Tibial artery (tissue), 4 donors: ENCODE data around the gene PRAMEF7.
"Not testable (repeated sequence)": the region's sequence is repeated elsewhere in the genome, so short reads cannot be mapped to it uniquely, and the experiment has no call there.

Experiments
- DNase-seq, 2 donors: peaks; one replicate each; pipeline ENCODE4 v3.0.0-alpha.2; 2019
- H3K27ac ChIP-seq, 2 donors: fragments of 200-600 bp; sonication (generic) in 1 of 2; 1 replicate in 1 of 2; 2 replicates in 1 of 2; pipeline ENCODE4 v1.5.1; 2018 to 2019; ENCODE audit warnings: mild to moderate bottlenecking in 1 of 2
- H3K27me3 ChIP-seq, 2 donors: fragments of 200-600 bp; sonication (generic) in 1 of 2; one replicate each; pipeline versions ENCODE4 v1.5.1 to v1.6.0; 2016 to 2019
- H3K36me3 ChIP-seq, 3 donors: fragments of 200-600 bp; sonication (generic) in 2 of 3; one replicate each; pipeline ENCODE4 v1.5.1; 2016 to 2019; ENCODE audit warnings: mild to moderate bottlenecking in 2 of 3
- H3K4me1 ChIP-seq, 4 donors: fragments of 200-600 bp; sonication (generic) in 2 of 4; 1 replicate in 3 of 4; 2 replicates in 1 of 4; pipeline ENCODE4 v1.5.1; 2016 to 2019
- H3K4me3 ChIP-seq, 2 donors: fragments of 200-600 bp; sonication (generic) in 1 of 2; 1 replicate in 1 of 2; 2 replicates in 1 of 2; pipeline ENCODE4 v1.5.1; 2018 to 2019; ENCODE audit warnings: mild to moderate bottlenecking in 2 of 2
- H3K9me3 ChIP-seq, 3 donors: fragments of 200-600 bp; sonication (generic) in 1 of 3; one replicate each; pipeline ENCODE4 v1.5.1; 2016 to 2019
- intact Hi-C: fragments of 100-400 bp; cut with DNase I; formaldehyde crosslinking; loops from one replicate; pipeline ENCODE4 v1.15.0; 2023; ENCODE audit warnings: low total_unique reads

The PRAMEF7 gene

GRCh38 chr1:12916310-12916709 is at the start of gene PRAMEF7:
Gene PRAMEF7 (plus strand): TSS chr1:12916610. CDS start chr1:12917693, 1,083 bp downstream.
- intact Hi-C loops, H3K36me3 ChIP-seq, H3K9me3 ChIP-seq, H3K4me1 ChIP-seq, H3K27ac ChIP-seq, DNase-seq, H3K27me3 ChIP-seq, H3K4me3 ChIP-seq: not testable (repeated sequence)

DNA sequence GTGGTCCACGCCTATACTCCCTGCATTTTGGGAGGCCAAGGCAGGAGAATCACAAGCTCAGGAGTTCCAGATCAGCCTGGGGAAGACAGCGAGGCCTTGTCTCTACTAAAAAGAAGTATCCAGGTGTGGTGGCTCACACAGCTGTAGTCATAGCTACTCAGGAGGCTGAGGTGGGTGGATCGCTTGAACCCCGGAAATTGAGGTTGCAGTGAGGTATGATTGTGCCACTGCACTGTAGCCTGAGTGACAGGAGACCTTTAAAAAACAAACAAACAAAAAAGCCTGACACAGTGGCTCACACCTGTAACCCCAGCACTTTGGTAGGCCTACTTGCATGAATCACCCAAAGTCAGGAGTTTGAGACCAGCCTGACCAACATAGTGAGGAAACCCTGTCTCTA is 38.0 kb upstream of the PRAMEF7 start:
- H3K36me3 ChIP-seq, H3K9me3 ChIP-seq, H3K4me1 ChIP-seq, H3K27me3 ChIP-seq, H3K27ac ChIP-seq, H3K4me3 ChIP-seq, intact Hi-C loops, DNase-seq: not testable (repeated sequence)

DNA sequence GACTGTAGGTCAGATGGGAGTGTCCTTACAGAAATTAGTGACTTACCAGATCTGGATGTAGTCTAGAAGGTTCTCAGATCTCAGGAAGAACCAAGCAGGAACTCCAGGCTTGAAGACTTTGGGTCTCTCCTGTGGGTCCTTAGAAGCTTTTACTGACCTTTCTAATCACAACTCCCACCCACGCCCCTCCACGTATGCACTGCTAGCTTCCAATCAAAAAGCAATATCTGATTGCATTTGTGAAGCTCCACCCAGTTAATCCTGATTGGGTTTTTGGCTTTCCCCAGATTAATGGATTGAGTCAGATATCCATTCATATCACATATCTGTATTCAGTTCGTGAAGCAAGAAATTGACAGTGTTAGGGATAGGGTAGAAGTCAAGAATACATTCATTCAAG is 30.3 kb upstream of the PRAMEF7 start, which contains the start of gene PRAMEF4:
TSS of gene PRAMEF4 (minus strand) at position 101 of the 400 bp plus-strand sequence. CDS start 2,807 bp downstream, outside the sequence.
- DNase-seq, H3K27ac ChIP-seq, H3K27me3 ChIP-seq, H3K4me3 ChIP-seq, H3K4me1 ChIP-seq, H3K9me3 ChIP-seq, intact Hi-C loops, H3K36me3 ChIP-seq: not testable (repeated sequence)

- intact Hi-C loops, H3K27ac ChIP-seq: not testable (repeated sequence)
Observed at GRCh38 chr1:12898170-12898569, 18.2 kb upstream of the PRAMEF7 start, which contains the start of gene PRAMEF10. Gene PRAMEF10 (minus strand): TSS chr1:12898270. CDS start chr1:12895847, 2,423 bp downstream.

DNA sequence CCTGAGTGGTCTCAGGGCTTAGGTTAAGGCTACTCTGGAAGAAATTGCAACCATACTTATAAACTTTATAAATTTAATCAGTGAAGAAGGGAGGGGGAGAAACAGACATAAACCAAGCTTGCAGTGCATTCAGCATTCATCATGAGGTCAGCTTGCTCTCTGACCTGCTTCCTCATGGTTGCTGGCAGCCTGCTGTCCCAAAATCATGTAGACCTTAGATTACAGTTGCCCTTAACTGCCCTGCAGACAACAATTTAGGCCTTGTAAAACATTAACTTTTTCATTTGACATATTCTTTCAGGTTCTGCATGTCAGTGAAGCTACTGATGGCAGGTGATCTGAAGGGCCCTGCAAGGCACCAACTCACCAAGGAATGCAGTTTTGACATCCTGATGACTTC is 17.2 kb upstream of the PRAMEF7 start:
- DNase-seq, H3K36me3 ChIP-seq, intact Hi-C loops, H3K9me3 ChIP-seq, H3K4me1 ChIP-seq, H3K27ac ChIP-seq, H3K27me3 ChIP-seq, H3K4me3 ChIP-seq: not testable (repeated sequence)

More at GRCh38 chr1:12898170-12898569, 18.2 kb upstream of the PRAMEF7 start, which contains the start of gene PRAMEF10:
- not testable (repeated sequence) for H3K36me3 ChIP-seq, H3K9me3 ChIP-seq, H3K4me3 ChIP-seq, H3K4me1 ChIP-seq, H3K27me3 ChIP-seq, DNase-seq

GRCh38 chr1:12903793-12904572 is 12.4 kb upstream of the PRAMEF7 start:
- H3K36me3 ChIP-seq, H3K27me3 ChIP-seq, DNase-seq, H3K27ac ChIP-seq, H3K4me1 ChIP-seq, H3K9me3 ChIP-seq, H3K4me3 ChIP-seq, intact Hi-C loops: not testable (repeated sequence)

DNA sequence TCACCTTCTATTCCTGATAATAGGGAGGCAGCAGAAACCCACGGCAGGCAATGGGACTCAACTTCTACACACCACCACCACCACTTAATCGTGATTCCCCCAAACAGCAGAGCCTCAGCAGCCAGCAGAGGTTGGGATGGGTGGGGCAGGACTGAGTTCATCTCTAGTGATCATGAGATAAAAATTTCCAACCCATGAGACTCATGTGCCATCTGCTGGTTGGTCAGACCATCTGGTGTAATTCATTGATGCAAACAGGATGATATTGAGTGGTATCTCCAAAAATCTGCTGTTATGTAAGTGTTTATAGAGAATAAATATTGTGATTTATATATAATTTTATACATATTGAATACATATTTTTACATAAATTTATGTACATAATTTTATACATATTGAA is 5.3 kb downstream of the PRAMEF7 start:
- H3K9me3 ChIP-seq, H3K27me3 ChIP-seq, DNase-seq, H3K27ac ChIP-seq, H3K4me3 ChIP-seq, H3K4me1 ChIP-seq, H3K36me3 ChIP-seq, intact Hi-C loops: not testable (repeated sequence)

DNA sequence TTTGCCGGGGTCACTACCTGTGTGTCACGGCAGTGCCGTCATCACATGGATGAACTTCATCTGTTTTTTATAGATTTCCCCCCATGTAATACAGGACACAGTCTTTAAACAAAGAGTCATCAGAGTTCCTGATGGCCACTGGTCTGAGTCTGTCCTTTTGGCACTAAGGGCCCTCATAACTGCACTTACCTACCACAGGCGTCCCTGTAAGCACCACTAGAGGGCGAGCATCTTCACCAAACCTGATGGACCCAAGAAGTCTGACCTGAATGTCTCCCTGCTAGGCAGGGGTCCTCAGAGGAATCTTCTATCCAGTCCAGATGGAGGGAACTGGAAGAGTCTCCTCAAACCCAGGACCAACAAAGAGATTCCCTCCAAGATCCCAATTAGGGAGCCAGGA is 8.0 kb downstream of the PRAMEF7 start:
- H3K4me1 ChIP-seq, H3K36me3 ChIP-seq, H3K27ac ChIP-seq, H3K9me3 ChIP-seq, H3K4me3 ChIP-seq, DNase-seq, intact Hi-C loops, H3K27me3 ChIP-seq: not testable (repeated sequence)

- DNase-seq, H3K27me3 ChIP-seq, intact Hi-C loops, H3K4me3 ChIP-seq, H3K9me3 ChIP-seq, H3K36me3 ChIP-seq, H3K27ac ChIP-seq, H3K4me1 ChIP-seq: not testable (repeated sequence)
Observed at GRCh38 chr1:12947480-12947879, 31.1 kb downstream of the PRAMEF7 start, which contains the start of gene PRAMEF6. Gene PRAMEF6 (minus strand): TSS chr1:12947580. CDS start chr1:12942518, 5,062 bp downstream.
